ENCODE data around the gene PAXX. TPM values are rescaled to one million over a fixed set of nuclear protein-coding genes. Genes with fewer than 3 reads are reported as not detected.

The PAXX gene
- total RNA-seq, 2 experiments from 2014 or later: 75.9 to 76.8 TPM

- Mint-ChIP-seq H3K36me3 (ENCODE audit: low read depth) (no peaks in the 10 kb centered on the region), H3K4me1 (ENCODE audit: low read depth) (peaks cover 14% of the 10 kb centered on the region), H3K9me3 (no peaks in the 10 kb centered on the region), H3K27me3 (ENCODE audit: low read depth) (no peaks in the 10 kb centered on the region), H3K4me3 (no peak overlapping the region), H3K27ac (no peak overlapping the region)
- intact Hi-C loops (cut with micrococcal nuclease): no loop called here
- DNase-seq: no peak
- CTCF ChIA-PET: interaction anchor here (0.6 to 5.0 kb wide), 4 partner anchors 8 to 124 kb away, joined by 3 to 48 read pairs (median 21); no protein-coding TSS in a partner anchor
Measured at GRCh38 chr9:137037483-137037882, 45.3 kb downstream of the PAXX start.

GRCh38 chr9:137038916-137039315 lies 46.7 kb downstream of the PAXX start:
- H3K27me3 Mint-ChIP-seq (ENCODE audit: low read depth): peaks cover 6% of the 10 kb centered on the region
- peaks cover 10% of the 10 kb centered on the region for H3K4me1 Mint-ChIP-seq (ENCODE audit: low read depth)
- DNase-seq: no peak
- no peaks in the 10 kb centered on the region for H3K9me3 Mint-ChIP-seq
- CTCF ChIA-PET: interaction anchor here (1.7 to 2.5 kb wide), 3 partner anchors 10 to 29 kb away, joined by 4 to 12 read pairs (median 5); no protein-coding TSS in a partner anchor
- H3K4me3 Mint-ChIP-seq: no peak overlapping the region
- H3K36me3 Mint-ChIP-seq (ENCODE audit: low read depth): no peaks in the 10 kb centered on the region
- intact Hi-C loops (cut with micrococcal nuclease): no loop called here
- no peak overlapping the region for H3K27ac Mint-ChIP-seq

DNA sequence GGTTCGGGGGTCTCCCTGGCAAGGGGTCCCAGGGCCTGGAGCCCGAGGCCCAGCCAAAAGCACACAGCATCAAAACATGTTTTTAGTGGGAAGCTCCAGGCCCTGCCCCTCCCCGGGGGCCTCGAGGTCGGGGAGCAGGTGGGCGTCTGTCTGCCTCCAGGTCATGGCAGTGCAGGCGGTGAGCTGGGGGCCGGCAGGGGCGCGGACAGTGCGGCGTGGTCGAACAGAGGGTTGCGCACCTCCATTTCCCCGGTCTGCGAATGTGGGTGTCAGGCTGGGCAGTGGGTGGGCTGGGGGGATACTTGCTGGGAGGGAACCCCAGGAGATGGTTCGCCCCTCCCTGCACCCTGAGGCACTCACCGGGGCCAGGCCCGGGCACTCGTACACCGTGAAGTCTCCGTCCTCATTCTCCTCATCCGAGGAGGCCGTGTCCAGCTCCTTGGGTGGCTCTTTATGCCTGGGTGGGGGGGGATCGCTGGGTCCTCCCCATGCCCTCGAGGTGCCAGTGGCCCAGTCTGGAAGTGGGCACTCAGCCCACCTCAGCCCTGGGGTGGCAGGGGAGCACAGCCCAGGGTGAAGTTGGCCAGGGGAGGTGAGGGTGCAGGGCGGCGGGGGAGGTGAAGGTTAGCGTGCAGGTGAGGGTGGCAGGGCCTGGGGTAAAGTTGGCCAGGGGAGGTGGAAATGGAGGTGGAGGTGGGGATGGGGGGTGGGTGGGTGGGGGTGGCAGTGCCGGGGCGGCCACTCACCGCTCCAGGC lies 47.6 kb downstream of the PAXX start:
- no peaks in the 10 kb centered on the region for H3K9me3 Mint-ChIP-seq
- no peak overlapping the region for H3K27ac Mint-ChIP-seq
- intact Hi-C loops (cut with micrococcal nuclease): no loop called here

DNA sequence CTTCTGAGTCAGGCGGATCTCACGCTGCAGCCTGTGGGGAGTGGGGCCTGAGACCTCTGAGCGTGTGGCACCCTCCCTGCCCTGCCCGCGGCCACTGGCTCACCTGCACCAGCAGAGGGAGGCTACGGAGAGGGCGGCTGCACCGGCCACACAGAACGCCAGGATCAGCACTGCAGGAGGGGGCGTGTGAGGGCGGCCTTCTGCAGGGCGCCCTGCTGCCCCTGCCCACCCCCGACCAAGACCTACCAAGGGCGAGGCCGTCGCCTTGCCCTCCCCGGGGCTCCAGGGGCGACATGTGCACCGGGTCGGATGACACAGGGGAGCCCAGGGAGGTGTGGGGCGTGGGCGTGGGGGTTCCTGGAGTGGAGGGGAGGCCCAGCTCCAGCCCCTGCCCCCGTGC lies 48.3 kb downstream of the PAXX start:
- H3K4me1 Mint-ChIP-seq (ENCODE audit: low read depth): peaks cover 6% of the 10 kb centered on the region
- intact Hi-C loops (cut with micrococcal nuclease): no loop called here
- H3K27me3 Mint-ChIP-seq (ENCODE audit: low read depth): peaks cover 18% of the 10 kb centered on the region
- no peak overlapping the region for H3K4me3 Mint-ChIP-seq
- CTCF ChIA-PET: no interaction called here
- no peak overlapping the region for H3K27ac Mint-ChIP-seq
- no peak for DNase-seq
- H3K36me3 Mint-ChIP-seq (ENCODE audit: low read depth): no peaks in the 10 kb centered on the region
- H3K9me3 Mint-ChIP-seq: no peaks in the 10 kb centered on the region

More for the DNA sequence above, 47.6 kb downstream of the PAXX start:
- CTCF ChIA-PET: interaction anchor here (0.7 to 2.5 kb wide), 4 partner anchors 9 to 28 kb away, joined by 3 to 12 read pairs (median 4); no protein-coding TSS in a partner anchor
- Mint-ChIP-seq H3K36me3 (ENCODE audit: low read depth) (no peaks in the 10 kb centered on the region), H3K27me3 (ENCODE audit: low read depth) (peaks cover 14% of the 10 kb centered on the region), H3K4me3 (no peak overlapping the region), H3K4me1 (ENCODE audit: low read depth) (peaks cover 7% of the 10 kb centered on the region)
- DNase-seq: no peak

- Mint-ChIP-seq H3K27me3 (ENCODE audit: low read depth) (peaks cover 18% of the 10 kb centered on the region), H3K9me3 (no peaks in the 10 kb centered on the region), H3K36me3 (ENCODE audit: low read depth) (no peaks in the 10 kb centered on the region), H3K4me3 (no peak overlapping the region), H3K4me1 (ENCODE audit: low read depth) (peaks cover 6% of the 10 kb centered on the region), H3K27ac (no peak overlapping the region)
- intact Hi-C loops (cut with micrococcal nuclease): no loop called here
- CTCF ChIA-PET: no interaction called here
- DNase-seq: no peak
Measured at GRCh38 chr9:137041124-137041523, 48.9 kb downstream of the PAXX start.

DNA sequence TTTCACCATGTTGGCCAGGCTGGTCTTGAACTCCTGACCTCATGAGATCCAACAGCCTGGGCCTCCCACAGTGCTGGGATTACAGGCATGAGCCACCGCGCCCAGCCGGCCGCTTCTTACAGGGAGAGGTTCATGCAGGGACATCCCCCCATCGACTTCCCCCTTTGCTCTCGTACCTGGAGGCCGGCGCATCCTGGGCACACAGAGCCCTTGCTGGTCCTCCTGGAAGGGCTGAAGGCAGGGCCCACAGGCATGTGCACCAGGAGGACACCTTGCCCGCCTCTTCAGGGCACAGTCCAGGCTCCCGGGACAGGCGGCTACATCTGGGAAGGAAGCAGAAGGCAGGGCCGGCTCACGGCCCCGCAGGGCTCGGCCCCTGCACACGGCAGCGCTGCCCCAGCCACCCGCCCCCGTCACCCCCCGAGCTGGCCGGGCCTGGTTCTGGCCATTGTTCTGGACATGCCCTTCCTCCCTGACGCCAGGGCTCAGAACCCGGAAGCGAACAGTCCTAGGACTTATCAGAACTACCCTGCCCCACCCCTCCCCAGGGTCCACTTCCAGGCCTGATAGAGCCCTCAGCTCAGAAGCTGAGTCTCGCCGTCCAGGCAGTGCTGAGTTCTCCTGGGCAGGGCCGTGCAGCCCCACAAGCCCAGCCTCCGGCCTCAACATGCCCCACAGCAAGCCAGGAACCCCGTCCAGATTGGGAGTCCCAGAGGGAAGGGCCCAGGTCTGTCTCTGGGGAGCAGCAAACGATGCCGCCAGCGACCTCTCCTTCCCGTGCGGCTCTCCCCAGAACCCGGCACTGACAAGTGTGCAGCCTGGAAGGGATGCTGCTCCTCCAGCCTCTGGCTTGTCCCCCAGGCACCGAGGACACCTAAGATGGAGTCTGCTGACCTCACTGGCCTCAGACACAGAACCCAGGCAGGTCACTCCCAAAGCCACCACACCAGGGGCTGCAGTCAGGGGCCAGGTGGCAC lies 50.8 kb downstream of the PAXX start:
- no peaks in the 10 kb centered on the region for H3K9me3 Mint-ChIP-seq
- CTCF ChIA-PET: interaction anchor here (2.1 to 2.2 kb wide), 2 partner anchors 8 to 14 kb away, joined by 5 to 13 read pairs; no protein-coding TSS in a partner anchor
- intact Hi-C loops (cut with micrococcal nuclease): no loop called here
- no peak for DNase-seq
- H3K27ac Mint-ChIP-seq: no peak overlapping the region
- peaks cover 9% of the 10 kb centered on the region for H3K4me1 Mint-ChIP-seq (ENCODE audit: low read depth)
- H3K27me3 Mint-ChIP-seq (ENCODE audit: low read depth): peaks cover 34% of the 10 kb centered on the region
- no peak overlapping the region for H3K4me3 Mint-ChIP-seq
- H3K36me3 Mint-ChIP-seq (ENCODE audit: low read depth): no peaks in the 10 kb centered on the region

Other genes starting within 250 kb of the PAXX start
- gene LCN10, start 249.5 kb upstream of the PAXX start, total RNA-seq: 1 to 10 TPM in 1 of 2 experiments, under 1 TPM in 1; 0.83 to 1.0 TPM
- not detected for gene LCN6, start 243.9 kb upstream of the PAXX start, total RNA-seq
- gene LCN8, start 234.2 kb upstream of the PAXX start, total RNA-seq: not detected
- gene LCN15, start 227.9 kb upstream of the PAXX start, total RNA-seq: not detected
- 10 to 100 TPM; 38.1 to 39.6 TPM for gene TMEM141, start 201.1 kb upstream of the PAXX start, total RNA-seq
- gene CCDC183, start 196.1 kb upstream of the PAXX start, total RNA-seq: under 1 TPM; 0.38 to 0.47 TPM
- 10 to 100 TPM; 74.9 to 82.7 TPM for gene RABL6, start 184.5 kb upstream of the PAXX start, total RNA-seq
- gene AJM1, start 149.9 kb upstream of the PAXX start, total RNA-seq: 1 to 10 TPM; 1.7 to 2.0 TPM
- gene PHPT1, start 143.0 kb upstream of the PAXX start, total RNA-seq: 100 to 1,000 TPM; 110 to 116 TPM
- gene MAMDC4, start 140.1 kb upstream of the PAXX start, total RNA-seq: 10 to 100 TPM; 15.9 to 16.1 TPM
- gene EDF1, start 126.1 kb upstream of the PAXX start, total RNA-seq: 100 to 1,000 TPM; 259 to 288 TPM
- gene TRAF2, start 105.9 kb upstream of the PAXX start, total RNA-seq: 10 to 100 TPM; 39.7 to 41.8 TPM
- gene FBXW5, start 47.7 kb upstream of the PAXX start, total RNA-seq: 10 to 100 TPM; 44.0 to 47.8 TPM
- gene C8G, start 47.2 kb upstream of the PAXX start, total RNA-seq: under 1 TPM in 1 of 2 experiments, not detected in 1; 0.83 TPM
- 1 to 10 TPM; 1.1 to 1.9 TPM for gene LCN12, start 40.1 kb upstream of the PAXX start, total RNA-seq
- not detected for gene PTGDS, start 14.9 kb upstream of the PAXX start, total RNA-seq
- not detected for gene LCNL1, start 9.4 kb upstream of the PAXX start, total RNA-seq
- not detected for gene CLIC3, start 4.1 kb downstream of the PAXX start, total RNA-seq
- 1 to 10 TPM; 4.1 to 4.7 TPM for gene ABCA2, start 35.8 kb downstream of the PAXX start, total RNA-seq
- not detected for gene FUT7, start 39.7 kb downstream of the PAXX start, total RNA-seq
- 10 to 100 TPM; 14.2 to 15.9 TPM for gene NPDC1, start 53.8 kb downstream of the PAXX start, total RNA-seq
- not detected for gene ENTPD2, start 61.6 kb downstream of the PAXX start, total RNA-seq
- gene SAPCD2, start 78.1 kb downstream of the PAXX start, total RNA-seq: 1 to 10 TPM; 3.8 to 3.9 TPM
- 1 to 10 TPM; 2.6 to 3.4 TPM for gene UAP1L1, start 85.1 kb downstream of the PAXX start, total RNA-seq
- 10 to 100 TPM; 18.7 to 18.9 TPM for gene MAN1B1, start 94.6 kb downstream of the PAXX start, total RNA-seq
- gene DPP7, start 122.3 kb downstream of the PAXX start, total RNA-seq: 100 to 1,000 TPM; 162 to 167 TPM
- gene GRIN1, start 146.7 kb downstream of the PAXX start, total RNA-seq: under 1 TPM in 1 of 2 experiments, not detected in 1; 0.35 TPM
- gene LRRC26, start 177.6 kb downstream of the PAXX start, total RNA-seq: not detected
- gene TMEM210, start 179.6 kb downstream of the PAXX start, total RNA-seq: not detected
- gene ANAPC2, start 196.1 kb downstream of the PAXX start, total RNA-seq: 10 to 100 TPM; 34.8 to 36.6 TPM
- 10 to 100 TPM; 48.2 to 49.9 TPM for gene SSNA1, start 196.3 kb downstream of the PAXX start, total RNA-seq
- 1 to 10 TPM; 2.1 to 2.6 TPM for gene TPRN, start 208.3 kb downstream of the PAXX start, total RNA-seq
- gene TMEM203, start 213.2 kb downstream of the PAXX start, total RNA-seq: 10 to 100 TPM; 21.8 to 23.2 TPM
- 10 to 100 TPM; 25.3 to 26.1 TPM for gene NDOR1, start 213.3 kb downstream of the PAXX start, total RNA-seq
- 1 to 10 TPM; 4.9 to 5.0 TPM for gene RNF208, start 229.8 kb downstream of the PAXX start, total RNA-seq
- gene CYSRT1, start 232.8 kb downstream of the PAXX start, total RNA-seq: under 1 TPM; 0.17 to 0.26 TPM
- not detected for gene RNF224, start 235.1 kb downstream of the PAXX start, total RNA-seq
- gene SLC34A3, start 238.5 kb downstream of the PAXX start, total RNA-seq: not detected
- 100 to 1,000 TPM; 193 to 196 TPM for gene TUBB4B, start 248.9 kb downstream of the PAXX start, total RNA-seq

Measured in activated naive CD4-positive, alpha-beta T cell treated with anti-CD3 and anti-CD28 coated beads for 36 hours (primary cell).